WTC11 (cell line): ENCODE results near the gene CACNA1H. TPM values are rescaled to one million over a fixed set of nuclear protein-coding genes. Genes with fewer than 3 reads are reported as not detected.

ENCODE experiments used
- ATAC-seq: fragments of 200-7000 bp; cut with Tn5 transposase; 2 replicates; pipeline ENCODE4 v1.10.0; 2021; ENCODE audit warnings: mild to moderate bottlenecking, moderate library complexity
- CTCF ChIA-PET: fragments of 300-600 bp; sonication (Branson Sonifier 250); formaldehyde crosslinking; loops from one replicate; lab custom pipeline; 2021; ENCODE audit warnings: antibody characterized with exemption; lab: Charles Lee
- POLR2A ChIA-PET: fragments of 350-600 bp; sonication (Branson Sonifier 250); formaldehyde crosslinking; loops from one replicate; lab custom pipeline; 2021; ENCODE audit warnings: antibody characterized with exemption; lab: Charles Lee
- DNase-seq: peaks from one replicate; pipeline ENCODE4 v3.0.0; 2021; ENCODE audit warnings: low spot score
- H3K27ac Mint-ChIP-seq: 2 replicates; pipeline ENCODE4 v1.8.0; 2021; ENCODE audit warnings: mixed read lengths
- H3K27me3 Mint-ChIP-seq: 2 replicates; pipeline ENCODE4 v1.8.0; 2021; ENCODE audit warnings: low read depth, mild to moderate bottlenecking, moderate library complexity, mixed read lengths
- H3K36me3 Mint-ChIP-seq: 2 replicates; pipeline ENCODE4 v1.8.0; 2021; ENCODE audit warnings: mixed read lengths
- H3K4me1 Mint-ChIP-seq: 2 replicates; pipeline ENCODE4 v1.8.0; 2022; ENCODE audit warnings: mixed read lengths
- H3K4me3 Mint-ChIP-seq: 2 replicates; pipeline ENCODE4 v1.8.0; 2021; ENCODE audit warnings: mild to moderate bottlenecking, moderate library complexity, mixed read lengths
- H3K9me3 Mint-ChIP-seq: 2 replicates; pipeline ENCODE4 v1.8.0; 2021; ENCODE audit warnings: mixed read lengths
- ATF3 ChIP-seq: sonication (generic); formaldehyde crosslinking; conservative IDR thresholded peaks from 2 replicates; pipeline ENCODE4 v1.8.1; 2022; ENCODE audit warnings: mild to moderate bottlenecking, missing genetic modification reagents
- CREB1 ChIP-seq: sonication (generic); formaldehyde crosslinking; IDR thresholded peaks from 2 replicates; pipeline ENCODE4 v1.8.0; 2023; ENCODE audit warnings: mild to moderate bottlenecking, missing genetic modification reagents
- ERG ChIP-seq: fragments of 250-450 bp; sonication (Bioruptor Pico); IDR thresholded peaks from 2 replicates; pipeline ENCODE4 v1.8.0; 2021; ENCODE audit warnings: mild to moderate bottlenecking
- ETV6 ChIP-seq: sonication (generic); formaldehyde crosslinking; IDR thresholded peaks from 2 replicates; pipeline ENCODE4 v1.8.1; 2022; ENCODE audit warnings: mild to moderate bottlenecking, missing genetic modification reagents
- FOXP4 ChIP-seq: sonication (generic); formaldehyde crosslinking; IDR thresholded peaks from 2 replicates; pipeline ENCODE4 v1.8.0; 2022; ENCODE audit warnings: mild to moderate bottlenecking, missing genetic modification reagents
- HMGXB4 ChIP-seq: sonication (generic); formaldehyde crosslinking; IDR thresholded peaks from 2 replicates; pipeline ENCODE4 v1.8.1; 2023; ENCODE audit warnings: mild to moderate bottlenecking, moderate library complexity, missing genetic modification reagents
- MLX ChIP-seq: sonication (generic); formaldehyde crosslinking; IDR thresholded peaks from 2 replicates; pipeline ENCODE4 v1.8.1; 2023; ENCODE audit warnings: mild to moderate bottlenecking, missing genetic modification reagents, moderate library complexity
- NR3C1 ChIP-seq: sonication (generic); formaldehyde crosslinking; conservative IDR thresholded peaks from 2 replicates; pipeline ENCODE4 v1.8.1; 2023; ENCODE audit warnings: low read depth, mild to moderate bottlenecking, missing genetic modification reagents
- OVOL2 ChIP-seq: fragments of 250-450 bp; sonication (Bioruptor Pico); IDR thresholded peaks from 2 replicates; pipeline ENCODE4 v1.9.0; 2021; ENCODE audit warnings: mild to moderate bottlenecking, borderline replicate concordance
- PREB ChIP-seq: sonication (generic); formaldehyde crosslinking; IDR thresholded peaks from 2 replicates; pipeline ENCODE4 v1.8.1; 2022; ENCODE audit warnings: mild to moderate bottlenecking, missing genetic modification reagents, moderate library complexity, borderline replicate concordance
- SMAD3 ChIP-seq: sonication (generic); formaldehyde crosslinking; IDR thresholded peaks from 2 replicates; pipeline ENCODE4 v1.8.0; 2022; ENCODE audit warnings: missing genetic modification reagents, mild to moderate bottlenecking, borderline replicate concordance
- SMAD4 ChIP-seq: sonication (generic); formaldehyde crosslinking; IDR thresholded peaks from 2 replicates; pipeline ENCODE4 v1.8.0; 2022; ENCODE audit warnings: mild to moderate bottlenecking, missing genetic modification reagents
- SP1 ChIP-seq: sonication (generic); formaldehyde crosslinking; conservative IDR thresholded peaks from 2 replicates; pipeline ENCODE4 v1.8.1; 2022; ENCODE audit warnings: missing genetic modification reagents
- TEAD1 ChIP-seq: sonication (generic); formaldehyde crosslinking; IDR thresholded peaks from 2 replicates; pipeline ENCODE4 v1.8.0; 2022; ENCODE audit warnings: mild to moderate bottlenecking, missing genetic modification reagents
- TP53 ChIP-seq: sonication (generic); formaldehyde crosslinking; IDR thresholded peaks from 2 replicates; pipeline ENCODE4 v1.8.1; 2023; ENCODE audit warnings: mild to moderate bottlenecking, missing genetic modification reagents
- ZBTB21 ChIP-seq: sonication (generic); formaldehyde crosslinking; IDR thresholded peaks from 2 replicates; pipeline ENCODE4 v1.8.1; 2023; ENCODE audit warnings: mild to moderate bottlenecking, missing genetic modification reagents, borderline replicate concordance
- ZNF121 ChIP-seq: sonication (generic); formaldehyde crosslinking; IDR thresholded peaks from 2 replicates; pipeline ENCODE4 v1.8.0; 2023; ENCODE audit warnings: missing genetic modification reagents
- ZNF317 ChIP-seq: sonication (generic); formaldehyde crosslinking; IDR thresholded peaks from 2 replicates; pipeline ENCODE4 v1.8.1; 2023; ENCODE audit warnings: low read depth, mild to moderate bottlenecking, moderate library complexity, missing genetic modification reagents, borderline replicate concordance
- ZNF423 ChIP-seq: fragments of 250-450 bp; sonication (Bioruptor Pico); IDR thresholded peaks from 2 replicates; pipeline ENCODE4 v2.1.2; 2022; ENCODE audit warnings: mild to moderate bottlenecking, moderate library complexity
- ZNF425 ChIP-seq: fragments of 250-450 bp; sonication (Bioruptor Pico); conservative IDR thresholded peaks from 2 replicates; pipeline ENCODE4 v1.9.0; 2021; ENCODE audit warnings: mild to moderate bottlenecking
- ZNF671 ChIP-seq: fragments of 250-450 bp; sonication (Bioruptor Pico); IDR thresholded peaks from 2 replicates; pipeline ENCODE4 v1.8.0; 2021; ENCODE audit warnings: mild to moderate bottlenecking
- total RNA-seq: library from RNA; stranded (reverse); gene quantifications from 3 replicates; pipeline ENCODE4 v1.2.3, GENCODE V29; 2021

Gene CACNA1H
- total RNA-seq, 1 experiment from 2014 or later: 38.0 TPM

GRCh38 chr16:1176280-1176897 is 23.5 kb downstream of the CACNA1H start:
- Mint-ChIP-seq H3K27me3 (no peaks in the 10 kb centered on the region), H3K4me3 (no peak overlapping the region), H3K4me1 (no peaks in the 10 kb centered on the region), H3K36me3 (no peaks in the 10 kb centered on the region), H3K27ac (no peak overlapping the region), H3K9me3 (no peaks in the 10 kb centered on the region)
- ChIA-PET POLR2A (no interaction called here), CTCF (no interaction called here)
- TF ChIP-seq ATF3 (CRISPR knock-in tag) (no peak), ZNF671 (no peak), TP53 (CRISPR knock-in tag) (no peak), ETV6 (CRISPR knock-in tag) (no peak), FOXP4 (CRISPR knock-in tag) (no peak), ERG (CRISPR knock-in tag) (no peak), OVOL2 (no peak), HMGXB4 (CRISPR knock-in tag) (no peak), SP1 (CRISPR knock-in tag) (no peak), ZNF317 (CRISPR knock-in tag) (no peak), ZBTB21 (CRISPR knock-in tag) (no peak)
- ATAC-seq (no peak), DNase-seq (no peak)

- ATAC-seq: no peak
- no peaks in the 10 kb centered on the region for H3K9me3 Mint-ChIP-seq
- TF ChIP-seq CREB1 (CRISPR knock-in tag) (no peak), ZNF423 (CRISPR knock-in tag) (no peak), NR3C1 (CRISPR knock-in tag) (no peak), ZNF425 (no peak), MLX (no peak), SMAD3 (CRISPR knock-in tag) (no peak), SMAD4 (CRISPR knock-in tag) (no peak), PREB (CRISPR knock-in tag) (no peak), TEAD1 (CRISPR knock-in tag) (no peak), ZNF121 (CRISPR knock-in tag) (no peak), SP1 (CRISPR knock-in tag) (no peak)
- no peaks in the 10 kb centered on the region for H3K36me3 Mint-ChIP-seq
- no peak overlapping the region for H3K27ac Mint-ChIP-seq
- no peaks in the 10 kb centered on the region for H3K4me1 Mint-ChIP-seq
- no peaks in the 10 kb centered on the region for H3K27me3 Mint-ChIP-seq
- CTCF ChIA-PET: no interaction called here
- DNase-seq: no peak
- POLR2A ChIA-PET: no interaction called here
- H3K4me3 Mint-ChIP-seq: no peak overlapping the region
These were observed 24.1 kb downstream of the CACNA1H start for GRCh38 chr16:1177053-1177452.
